Rectal smooth muscle tissue (tissue), 1 donor: ENCODE data around the gene ZDHHC22.

ENCODE experiments used
- H3K27ac ChIP-seq: one replicate; pipeline ENCODE4 v1.7.0; 2013; ENCODE audit warnings: low read depth, low read length, inconsistent platforms
- H3K27me3 ChIP-seq: one replicate; pipeline ENCODE4 v1.7.0; 2013; ENCODE audit warnings: low read length; ENCODE audit not compliant: control insufficient read depth, insufficient read depth
- H3K36me3 ChIP-seq: one replicate; pipeline ENCODE4 v1.7.0; 2013; ENCODE audit warnings: low read length; ENCODE audit not compliant: control insufficient read depth, insufficient read depth
- H3K4me1 ChIP-seq: one replicate; pipeline ENCODE4 v1.7.0; 2013; ENCODE audit warnings: low read length; ENCODE audit not compliant: control insufficient read depth, insufficient read depth
- H3K4me3 ChIP-seq: one replicate; pipeline ENCODE4 v1.7.0; 2013; ENCODE audit warnings: low read length
- H3K9ac ChIP-seq: one replicate; pipeline ENCODE4 v1.7.0; 2013; ENCODE audit warnings: low read length

ZDHHC22 gene

GRCh38 chr14:77104393-77104792 lies 37.2 kb downstream of the ZDHHC22 start:
- no peaks in the 10 kb centered on the region for H3K27me3 ChIP-seq
- peak overlapping the region; percentile 47 for H3K27ac ChIP-seq
- H3K9ac ChIP-seq = no peak overlapping the region
- no peak overlapping the region for H3K4me3 ChIP-seq
- H3K4me1 ChIP-seq = peaks cover 41% of the 10 kb centered on the region
- H3K36me3 ChIP-seq = no peaks in the 10 kb centered on the region

- H3K4me1 ChIP-seq = peaks cover 44% of the 10 kb centered on the region
- H3K27ac ChIP-seq = peak overlapping the region; percentile 6
- no peaks in the 10 kb centered on the region for H3K27me3 ChIP-seq
- H3K4me3 ChIP-seq = no peak overlapping the region
- no peak overlapping the region for H3K9ac ChIP-seq
- H3K36me3 ChIP-seq = no peaks in the 10 kb centered on the region
Measured at GRCh38 chr14:77103951-77104350, 37.6 kb downstream of the ZDHHC22 start.

GRCh38 chr14:77103475-77103874 lies 38.1 kb downstream of the ZDHHC22 start:
- Histone ChIP-seq H3K4me1 (peaks cover 45% of the 10 kb centered on the region), H3K27ac (peak overlapping the region; percentile 61), H3K4me3 (no peak overlapping the region), H3K27me3 (no peaks in the 10 kb centered on the region), H3K9ac (no peak overlapping the region), H3K36me3 (no peaks in the 10 kb centered on the region)

- no peaks in the 10 kb centered on the region for H3K27me3 ChIP-seq
- no peaks in the 10 kb centered on the region for H3K36me3 ChIP-seq
- peaks cover 45% of the 10 kb centered on the region for H3K4me1 ChIP-seq
- no peak overlapping the region for H3K4me3 ChIP-seq
- no peak overlapping the region for H3K9ac ChIP-seq
- H3K27ac ChIP-seq = peak overlapping the region; percentile 30
Measured at GRCh38 chr14:77102154-77102553, 39.4 kb downstream of the ZDHHC22 start.

- no peaks in the 10 kb centered on the region for H3K36me3 ChIP-seq
- H3K27me3 ChIP-seq = no peaks in the 10 kb centered on the region
- peaks cover 49% of the 10 kb centered on the region for H3K4me1 ChIP-seq
- no peak overlapping the region for H3K9ac ChIP-seq
- no peak overlapping the region for H3K4me3 ChIP-seq
- H3K27ac ChIP-seq = peak overlapping the region; percentile 99
Measured at GRCh38 chr14:77100961-77101360, 40.6 kb downstream of the ZDHHC22 start.

- Histone ChIP-seq H3K4me1 (peaks cover 35% of the 10 kb centered on the region), H3K9ac (no peak overlapping the region), H3K4me3 (peak overlapping the region; percentile 98), H3K27me3 (no peaks in the 10 kb centered on the region), H3K27ac (peak overlapping the region; percentile 99), H3K36me3 (no peaks in the 10 kb centered on the region)
Measured at GRCh38 chr14:77099425-77100167, 42.0 kb downstream of the ZDHHC22 start.

GRCh38 chr14:77098529-77099353 lies 42.9 kb downstream of the ZDHHC22 start:
- Histone ChIP-seq H3K4me3 (peak overlapping the region; percentile 98), H3K36me3 (no peaks in the 10 kb centered on the region), H3K9ac (peak overlapping the region; percentile 100), H3K27me3 (no peaks in the 10 kb centered on the region), H3K27ac (peak overlapping the region; percentile 99), H3K4me1 (peaks cover 29% of the 10 kb centered on the region)

GRCh38 chr14:77097700-77098528 lies 43.7 kb downstream of the ZDHHC22 start, which contains the start of gene CIPC:
Gene CIPC, plus strand, starts transcription at chr14:77098258. Its CDS starts 7,451 bp downstream, at chr14:77105709.
- Histone ChIP-seq H3K9ac (peak within 1 kb of the TSS; percentile 100), H3K27ac (peak within 1 kb of the TSS; percentile 99), H3K27me3 (no peaks in the 10 kb centered on the region), H3K4me1 (peaks cover 23% of the 10 kb centered on the region), H3K4me3 (peak within 1 kb of the TSS; percentile 98), H3K36me3 (no peaks in the 10 kb centered on the region)

GRCh38 chr14:77097006-77097699 lies 44.4 kb downstream of the ZDHHC22 start:
- H3K4me1 ChIP-seq = peaks cover 17% of the 10 kb centered on the region
- no peaks in the 10 kb centered on the region for H3K27me3 ChIP-seq
- H3K27ac ChIP-seq = peak overlapping the region; percentile 98
- peak overlapping the region; percentile 93 for H3K4me3 ChIP-seq
- peak overlapping the region; percentile 78 for H3K9ac ChIP-seq
- H3K36me3 ChIP-seq = no peaks in the 10 kb centered on the region

- Histone ChIP-seq H3K4me3 (no peak overlapping the region), H3K4me1 (peaks cover 11% of the 10 kb centered on the region), H3K9ac (no peak overlapping the region), H3K27ac (no peak overlapping the region), H3K27me3 (no peaks in the 10 kb centered on the region), H3K36me3 (no peaks in the 10 kb centered on the region)
Measured at GRCh38 chr14:77094672-77095284, 46.8 kb downstream of the ZDHHC22 start.

- Histone ChIP-seq H3K36me3 (no peaks in the 10 kb centered on the region), H3K27me3 (no peaks in the 10 kb centered on the region), H3K4me1 (peaks cover 4% of the 10 kb centered on the region), H3K9ac (no peak overlapping the region), H3K27ac (no peak overlapping the region), H3K4me3 (no peak overlapping the region)
Measured at GRCh38 chr14:77092676-77093075, 48.9 kb downstream of the ZDHHC22 start.
